GM19463 (cell line): Measurements from ENCODE around the gene SCYGR2.

ENCODE experiments used
- ATAC-seq: cut with Tn5 transposase; IDR thresholded peaks from one replicate; pipeline ENCODE4 v1.9.1; 2021; ENCODE audit warnings: mild to moderate bottlenecking, moderate library complexity; ENCODE audit not compliant: unreplicated experiment

The SCYGR2 gene

GRCh38 chr2:227612546-227613271 lies 14.0 kb downstream of the SCYGR2 start:
- ATAC-seq, result no peak

- ATAC-seq, result no peak
Measured at GRCh38 chr2:227613272-227613660, 14.6 kb downstream of the SCYGR2 start.

- no peak for ATAC-seq
Measured at GRCh38 chr2:227614246-227614645, 15.6 kb downstream of the SCYGR2 start.

- ATAC-seq, result no peak
Measured at GRCh38 chr2:227614740-227615139, 16.0 kb downstream of the SCYGR2 start, which contains the start of gene SCYGR3. Gene SCYGR3 (minus strand): TSS chr2:227614840. CDS start chr2:227614840, 0 bp downstream.

- no peak for ATAC-seq
Measured at GRCh38 chr2:227615181-227615580, 16.5 kb downstream of the SCYGR2 start.

GRCh38 chr2:227615906-227616305 lies 17.2 kb downstream of the SCYGR2 start:
- no peak for ATAC-seq

GRCh38 chr2:227616631-227617030 lies 17.9 kb downstream of the SCYGR2 start:
- ATAC-seq, result no peak

GRCh38 chr2:227617316-227618230 lies 18.9 kb downstream of the SCYGR2 start, which contains the start of gene SCYGR4:
Gene SCYGR4 (plus strand): TSS chr2:227617498. CDS start chr2:227617498, 0 bp downstream.
- no peak for ATAC-seq

GRCh38 chr2:227623226-227623625 lies 24.5 kb downstream of the SCYGR2 start:
- ATAC-seq, result no peak

GRCh38 chr2:227625420-227625819 lies 26.7 kb downstream of the SCYGR2 start:
- ATAC-seq, result no peak

- ATAC-seq, result no peak
Measured at GRCh38 chr2:227626580-227627151, 28.0 kb downstream of the SCYGR2 start.

GRCh38 chr2:227627769-227628168 lies 29.1 kb downstream of the SCYGR2 start:
- ATAC-seq, result peak; percentile 97

GRCh38 chr2:227629435-227629834 lies 30.7 kb downstream of the SCYGR2 start:
- no peak for ATAC-seq

GRCh38 chr2:227630322-227630721 lies 31.6 kb downstream of the SCYGR2 start:
- no peak for ATAC-seq

- ATAC-seq, result no peak
Measured at GRCh38 chr2:227632827-227633226, 34.1 kb downstream of the SCYGR2 start.

- no peak for ATAC-seq
Measured at GRCh38 chr2:227634201-227634600, 35.5 kb downstream of the SCYGR2 start.

- ATAC-seq, result no peak
Measured at GRCh38 chr2:227642656-227643055, 44.0 kb downstream of the SCYGR2 start.

- no peak for ATAC-seq
Measured at GRCh38 chr2:227643990-227644551, 45.4 kb downstream of the SCYGR2 start.
